Neural cell (in vitro differentiated cells): Measurements from ENCODE around the gene EFNA4.

ENCODE experiments used
- EP300 ChIP-seq: fragments of 450-650 bp; conservative IDR thresholded peaks from 2 replicates; pipeline ENCODE4 v1.6.1; 2014; ENCODE audit warnings: antibody characterized with exemption, mild to moderate bottlenecking, moderate library complexity; ENCODE audit not compliant: poor library complexity, severe bottlenecking
- POLR2AphosphoS5 ChIP-seq: IDR thresholded peaks from 2 replicates; pipeline ENCODE4 v1.6.1; 2012
- SMC3 ChIP-seq: fragments of 450-650 bp; conservative IDR thresholded peaks from 2 replicates; pipeline ENCODE4 v1.6.1; 2014; ENCODE audit warnings: antibody characterized with exemption, mild to moderate bottlenecking, moderate library complexity; ENCODE audit not compliant: poor library complexity
- TF ChIP-seq, protein P1 (sequence below): fragments of 450-650 bp; IDR thresholded peaks from 2 replicates; pipeline ENCODE4 v1.5.1; 2014; ENCODE audit warnings: antibody characterized with exemption, mild to moderate bottlenecking, moderate library complexity; ENCODE audit not compliant: poor library complexity, severe bottlenecking
- TF ChIP-seq, protein P2 (sequence below): IDR thresholded peaks from 2 replicates; pipeline ENCODE4 v1.6.1; 2012; ENCODE audit warnings: borderline replicate concordance

DNA sequence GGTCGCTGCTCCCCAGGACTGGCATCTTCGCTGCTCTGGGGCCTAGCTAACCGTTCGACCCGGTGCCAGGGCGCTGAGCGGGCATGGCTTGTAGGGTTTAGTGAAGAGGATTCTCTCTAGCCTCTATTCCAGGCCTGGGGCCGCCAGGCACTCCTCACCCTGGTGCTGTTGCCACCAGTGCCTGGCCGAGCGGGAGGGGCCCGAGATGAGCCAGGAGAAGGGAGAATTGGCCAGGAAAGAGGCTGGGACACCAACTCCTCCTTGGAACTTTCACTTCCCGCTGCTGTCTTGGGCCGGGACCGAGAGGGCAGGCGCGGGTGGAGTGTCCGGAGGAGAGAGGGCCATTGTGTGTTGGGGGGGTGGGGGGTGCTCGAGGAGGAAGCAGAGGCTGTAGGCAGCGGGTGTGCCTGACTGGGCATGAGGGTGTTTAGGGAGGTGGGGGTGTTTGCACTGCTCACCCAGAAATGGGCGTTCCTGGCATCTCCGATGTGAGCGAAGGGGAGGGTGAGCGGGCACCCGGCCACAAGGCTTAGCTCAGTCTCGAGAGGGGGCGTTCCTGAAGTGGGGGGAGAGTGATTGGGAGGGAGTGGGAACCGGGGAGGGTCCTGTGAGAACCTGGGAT is 11.7 kb upstream of the EFNA4 start:
- TF ChIP-seq, protein P1, sequence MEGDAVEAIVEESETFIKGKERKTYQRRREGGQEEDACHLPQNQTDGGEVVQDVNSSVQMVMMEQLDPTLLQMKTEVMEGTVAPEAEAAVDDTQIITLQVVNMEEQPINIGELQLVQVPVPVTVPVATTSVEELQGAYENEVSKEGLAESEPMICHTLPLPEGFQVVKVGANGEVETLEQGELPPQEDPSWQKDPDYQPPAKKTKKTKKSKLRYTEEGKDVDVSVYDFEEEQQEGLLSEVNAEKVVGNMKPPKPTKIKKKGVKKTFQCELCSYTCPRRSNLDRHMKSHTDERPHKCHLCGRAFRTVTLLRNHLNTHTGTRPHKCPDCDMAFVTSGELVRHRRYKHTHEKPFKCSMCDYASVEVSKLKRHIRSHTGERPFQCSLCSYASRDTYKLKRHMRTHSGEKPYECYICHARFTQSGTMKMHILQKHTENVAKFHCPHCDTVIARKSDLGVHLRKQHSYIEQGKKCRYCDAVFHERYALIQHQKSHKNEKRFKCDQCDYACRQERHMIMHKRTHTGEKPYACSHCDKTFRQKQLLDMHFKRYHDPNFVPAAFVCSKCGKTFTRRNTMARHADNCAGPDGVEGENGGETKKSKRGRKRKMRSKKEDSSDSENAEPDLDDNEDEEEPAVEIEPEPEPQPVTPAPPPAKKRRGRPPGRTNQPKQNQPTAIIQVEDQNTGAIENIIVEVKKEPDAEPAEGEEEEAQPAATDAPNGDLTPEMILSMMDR: no peak
- TF ChIP-seq SMC3 (no peak), POLR2AphosphoS5 (no peak), EP300 (no peak)
- TF ChIP-seq, protein P2, sequence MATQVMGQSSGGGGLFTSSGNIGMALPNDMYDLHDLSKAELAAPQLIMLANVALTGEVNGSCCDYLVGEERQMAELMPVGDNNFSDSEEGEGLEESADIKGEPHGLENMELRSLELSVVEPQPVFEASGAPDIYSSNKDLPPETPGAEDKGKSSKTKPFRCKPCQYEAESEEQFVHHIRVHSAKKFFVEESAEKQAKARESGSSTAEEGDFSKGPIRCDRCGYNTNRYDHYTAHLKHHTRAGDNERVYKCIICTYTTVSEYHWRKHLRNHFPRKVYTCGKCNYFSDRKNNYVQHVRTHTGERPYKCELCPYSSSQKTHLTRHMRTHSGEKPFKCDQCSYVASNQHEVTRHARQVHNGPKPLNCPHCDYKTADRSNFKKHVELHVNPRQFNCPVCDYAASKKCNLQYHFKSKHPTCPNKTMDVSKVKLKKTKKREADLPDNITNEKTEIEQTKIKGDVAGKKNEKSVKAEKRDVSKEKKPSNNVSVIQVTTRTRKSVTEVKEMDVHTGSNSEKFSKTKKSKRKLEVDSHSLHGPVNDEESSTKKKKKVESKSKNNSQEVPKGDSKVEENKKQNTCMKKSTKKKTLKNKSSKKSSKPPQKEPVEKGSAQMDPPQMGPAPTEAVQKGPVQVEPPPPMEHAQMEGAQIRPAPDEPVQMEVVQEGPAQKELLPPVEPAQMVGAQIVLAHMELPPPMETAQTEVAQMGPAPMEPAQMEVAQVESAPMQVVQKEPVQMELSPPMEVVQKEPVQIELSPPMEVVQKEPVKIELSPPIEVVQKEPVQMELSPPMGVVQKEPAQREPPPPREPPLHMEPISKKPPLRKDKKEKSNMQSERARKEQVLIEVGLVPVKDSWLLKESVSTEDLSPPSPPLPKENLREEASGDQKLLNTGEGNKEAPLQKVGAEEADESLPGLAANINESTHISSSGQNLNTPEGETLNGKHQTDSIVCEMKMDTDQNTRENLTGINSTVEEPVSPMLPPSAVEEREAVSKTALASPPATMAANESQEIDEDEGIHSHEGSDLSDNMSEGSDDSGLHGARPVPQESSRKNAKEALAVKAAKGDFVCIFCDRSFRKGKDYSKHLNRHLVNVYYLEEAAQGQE: no peak
